ENCODE data around the gene CEP131.

Gene CEP131

DNA sequence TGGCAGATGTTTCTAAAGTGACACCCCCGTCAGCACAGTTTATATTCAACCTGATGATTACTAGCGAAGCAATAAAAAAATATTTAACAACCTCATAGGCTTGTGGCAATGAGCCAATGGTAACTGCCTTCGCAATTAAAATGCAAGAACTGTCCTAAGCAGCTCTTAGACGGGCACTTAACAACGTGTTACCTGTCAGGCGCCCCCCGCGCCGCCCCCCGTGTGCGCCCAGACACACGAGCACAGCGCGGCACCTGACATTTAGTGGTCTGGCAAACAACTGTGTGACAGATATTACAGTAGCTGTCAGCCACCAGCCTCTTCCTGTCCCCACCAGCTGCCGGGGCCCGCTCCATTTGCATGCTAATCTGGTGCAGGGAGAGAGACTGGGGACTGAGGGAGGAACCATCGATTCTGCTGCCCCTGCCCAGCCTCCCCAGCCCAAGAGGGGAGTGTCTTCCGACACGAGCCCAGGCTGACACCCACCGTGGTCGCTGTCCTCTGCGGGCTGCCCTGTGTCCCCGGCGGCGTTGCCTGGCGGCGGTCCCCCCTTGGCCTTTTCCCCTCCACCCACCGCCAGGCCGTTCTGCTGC lies 29.0 kb upstream of the CEP131 start:
- no peak for DNase-seq (ENCODE audit: low spot score)

DNA sequence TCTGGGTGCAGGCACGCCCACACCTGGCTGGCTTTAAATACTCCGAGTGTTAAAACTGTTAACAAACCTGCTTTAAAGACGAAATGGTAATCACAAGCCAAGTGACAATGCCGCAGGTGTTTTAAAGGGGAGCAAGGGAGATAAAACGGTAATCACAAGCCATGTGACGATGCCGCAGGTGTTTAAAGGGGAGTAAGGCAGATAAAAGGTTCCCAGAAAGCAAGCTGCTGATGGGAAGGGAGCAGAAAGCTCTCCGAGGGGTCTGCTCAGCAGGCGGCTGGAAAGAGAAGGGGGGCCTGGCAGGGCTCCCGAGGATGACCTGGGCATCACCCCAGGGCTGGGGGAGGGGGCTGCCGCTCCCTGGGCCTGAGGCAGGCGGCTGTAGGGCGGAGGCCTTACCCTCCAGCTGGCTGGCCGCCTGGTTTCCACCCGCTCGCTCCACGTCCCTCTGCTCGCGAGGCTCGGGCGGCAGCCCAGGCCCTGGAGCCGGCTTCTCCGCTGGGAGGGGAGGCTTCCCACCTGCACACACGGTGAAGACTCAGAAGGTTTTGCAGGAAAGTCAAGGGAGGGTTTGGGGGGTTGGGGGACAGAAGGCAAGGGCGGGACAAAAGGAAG lies 28.4 kb upstream of the CEP131 start:
- DNase-seq (ENCODE audit: low spot score) = no peak

DNA sequence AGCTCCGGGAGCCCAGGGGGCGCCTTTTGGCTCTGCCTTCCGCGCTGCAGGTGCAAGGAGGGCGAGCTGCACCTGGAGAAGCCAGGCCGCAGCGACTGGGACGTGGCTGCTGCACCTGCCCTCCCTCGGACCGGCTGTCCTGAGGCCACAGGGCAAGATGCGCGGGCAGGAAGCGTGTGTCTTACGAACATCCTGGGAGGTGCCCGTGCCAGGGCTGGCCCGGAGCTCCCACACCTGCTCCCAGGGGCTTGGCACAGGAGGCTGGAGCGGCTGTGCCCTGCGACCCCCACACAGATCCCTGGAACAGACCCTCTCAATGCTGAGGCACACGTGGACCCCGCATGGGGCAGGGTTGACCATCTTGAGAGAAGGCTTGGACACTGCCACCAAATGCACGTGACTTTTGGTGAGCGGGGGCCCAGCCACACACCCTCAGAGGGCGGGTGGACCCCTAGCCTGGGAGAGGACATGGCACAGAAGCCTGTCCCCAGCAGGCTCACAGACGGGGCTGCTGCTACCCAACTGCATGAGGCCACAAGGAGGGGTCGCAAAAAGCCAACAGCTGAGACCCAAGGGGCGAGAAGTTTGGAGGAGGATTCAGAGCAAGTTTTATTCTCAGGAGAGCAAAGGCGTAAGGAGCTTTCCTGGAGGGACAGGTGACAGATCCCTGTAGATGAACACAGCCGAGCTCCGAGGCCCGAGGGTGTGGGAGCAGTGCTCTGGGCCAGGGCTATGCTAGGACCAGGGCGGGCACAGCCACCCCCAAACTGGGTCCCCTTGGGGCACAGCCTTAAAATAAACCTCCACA lies 27.7 kb upstream of the CEP131 start:
- no peak for DNase-seq (ENCODE audit: low spot score)

- DNase-seq (ENCODE audit: low spot score) = no peak
These were observed 26.7 kb upstream of the CEP131 start for GRCh38 chr17:81249223-81250040.

DNA sequence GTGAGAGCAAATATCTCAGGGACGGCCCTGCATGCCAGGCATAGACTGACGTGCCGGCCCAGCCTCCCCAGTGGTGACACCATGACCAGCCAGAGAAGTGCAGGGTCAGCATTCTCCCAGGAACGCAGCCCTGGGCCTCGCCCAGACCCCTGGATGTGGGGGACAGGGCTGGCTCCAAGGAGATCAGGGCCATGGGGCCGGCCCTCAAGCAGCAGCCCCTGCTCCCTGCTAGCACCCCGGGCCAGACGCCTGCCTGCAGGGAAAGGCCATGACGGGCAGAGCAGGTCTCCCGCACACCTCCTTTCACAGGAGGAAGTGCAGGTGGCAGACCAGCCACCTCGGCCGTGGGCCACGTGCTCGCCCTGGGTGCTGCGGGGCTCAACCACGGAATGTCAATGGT lies 25.9 kb upstream of the CEP131 start:
- DNase-seq (ENCODE audit: low spot score) = no peak

GRCh38 chr17:81247339-81247990 lies 24.7 kb upstream of the CEP131 start:
- DNase-seq (ENCODE audit: low spot score) = no peak

DNA sequence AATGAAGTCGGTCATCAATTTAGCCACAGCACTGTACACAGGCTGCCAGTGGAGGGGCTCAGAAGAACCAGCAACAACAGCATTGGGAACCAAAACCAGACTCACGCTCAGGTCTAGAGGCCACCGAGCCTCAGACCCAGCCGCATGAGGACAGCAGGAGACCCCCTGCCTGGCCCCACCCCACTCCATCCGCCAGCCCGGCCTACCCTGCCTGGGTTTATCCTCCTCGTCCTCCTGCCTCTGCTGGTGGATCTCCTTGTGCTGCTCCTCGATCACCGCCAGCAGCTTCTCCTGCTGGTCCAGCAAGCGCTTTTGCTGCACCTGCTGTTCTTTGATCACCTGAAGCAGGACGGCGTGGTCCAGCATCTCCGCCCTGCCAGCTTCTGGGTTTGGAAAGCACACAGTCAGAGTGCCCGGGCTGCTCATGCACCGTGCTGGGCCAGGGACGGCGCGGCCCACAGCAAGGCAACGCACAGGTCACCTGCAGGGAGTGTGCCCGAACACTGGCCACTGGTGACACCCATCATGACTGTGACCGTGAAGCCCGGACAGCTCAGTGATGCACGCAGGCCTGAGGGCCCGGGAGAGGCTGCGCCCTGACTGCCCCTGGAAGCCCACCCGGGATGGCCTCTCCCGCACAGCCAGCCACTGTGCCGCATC lies 24.0 kb upstream of the CEP131 start:
- DNase-seq (ENCODE audit: low spot score) = no peak

DNA sequence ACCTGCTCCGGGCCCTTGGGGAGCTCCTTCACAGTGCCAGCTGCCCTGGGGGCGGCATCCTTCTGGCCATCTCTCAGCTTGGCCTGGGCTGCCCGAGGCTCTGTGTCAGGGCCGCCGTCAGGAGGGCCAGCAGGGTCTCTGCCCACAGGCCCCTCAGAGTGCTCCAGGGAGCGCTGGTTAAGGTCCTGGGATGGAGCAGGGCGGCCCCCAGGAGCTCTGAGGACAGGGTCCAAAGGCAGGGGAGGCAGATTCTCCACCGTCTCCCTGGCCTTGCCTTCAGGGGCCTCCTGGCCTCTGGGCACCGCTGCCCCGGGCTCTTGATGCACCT lies 23.5 kb upstream of the CEP131 start:
- DNase-seq (ENCODE audit: low spot score) = no peak

DNA sequence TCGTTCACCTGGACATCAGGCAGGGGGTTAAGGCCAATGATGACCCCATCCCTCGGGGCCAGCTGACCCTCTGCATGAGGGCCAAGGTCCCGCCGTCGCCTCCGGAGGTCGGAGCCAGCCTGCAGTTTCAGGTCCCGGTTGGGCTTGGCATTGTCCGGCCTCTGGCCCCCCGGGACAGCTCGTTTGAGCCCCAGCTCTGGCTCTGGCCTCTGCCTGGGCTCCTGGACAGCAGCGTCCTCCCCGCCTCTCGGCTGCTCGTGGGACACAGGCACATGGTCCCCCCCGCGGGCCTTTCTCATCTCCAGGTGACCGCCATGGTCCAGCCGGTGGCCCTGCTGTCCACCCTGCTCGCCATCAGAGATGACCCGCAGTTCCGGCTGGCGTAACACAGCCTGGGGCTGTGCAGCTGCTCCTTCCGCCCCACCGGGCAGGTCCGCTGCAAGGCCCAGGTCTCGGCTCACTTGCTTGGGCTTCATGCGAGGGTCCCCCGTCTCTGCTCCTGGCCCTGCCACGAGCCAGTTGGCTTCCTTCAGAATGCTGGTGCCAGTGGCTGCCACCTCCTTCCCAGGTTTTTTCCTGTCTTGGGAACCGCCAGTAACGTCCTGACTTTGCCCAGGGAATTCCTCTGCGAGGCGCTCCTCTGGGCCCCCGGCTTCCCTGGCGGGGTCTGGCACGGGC lies 23.0 kb upstream of the CEP131 start:
- no peak for DNase-seq (ENCODE audit: low spot score)

DNA sequence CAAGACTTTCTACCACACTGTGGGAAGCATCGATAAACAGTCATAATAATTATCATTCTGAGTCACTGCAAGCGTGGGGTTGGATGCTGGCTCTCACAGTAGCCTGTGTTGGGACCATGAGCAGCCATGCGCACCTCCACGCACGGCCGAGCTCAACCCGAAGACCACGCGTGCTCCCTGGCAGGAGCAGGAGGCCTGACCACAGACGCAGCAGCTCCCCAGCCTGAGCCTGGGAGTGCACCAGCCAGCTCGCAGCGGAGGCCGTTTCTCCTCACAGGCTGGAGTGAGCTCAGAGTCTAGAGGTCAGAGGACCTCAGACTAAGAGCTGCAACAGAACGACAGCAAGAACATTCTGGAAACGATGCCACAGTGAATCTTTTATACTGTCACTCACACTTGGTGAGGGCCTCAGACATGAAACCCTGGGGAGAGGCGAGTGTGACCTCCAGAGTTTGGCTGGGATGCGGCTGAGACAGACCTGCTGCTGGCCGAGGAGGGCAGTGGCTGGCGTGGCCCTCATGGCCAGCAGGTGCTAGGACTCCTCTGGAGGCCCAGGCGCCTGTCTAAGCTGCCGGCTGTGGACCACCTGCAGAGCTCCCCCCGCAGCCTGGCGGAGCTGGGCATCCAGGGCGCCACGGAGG lies 22.4 kb upstream of the CEP131 start:
- DNase-seq (ENCODE audit: low spot score) = no peak

DNA sequence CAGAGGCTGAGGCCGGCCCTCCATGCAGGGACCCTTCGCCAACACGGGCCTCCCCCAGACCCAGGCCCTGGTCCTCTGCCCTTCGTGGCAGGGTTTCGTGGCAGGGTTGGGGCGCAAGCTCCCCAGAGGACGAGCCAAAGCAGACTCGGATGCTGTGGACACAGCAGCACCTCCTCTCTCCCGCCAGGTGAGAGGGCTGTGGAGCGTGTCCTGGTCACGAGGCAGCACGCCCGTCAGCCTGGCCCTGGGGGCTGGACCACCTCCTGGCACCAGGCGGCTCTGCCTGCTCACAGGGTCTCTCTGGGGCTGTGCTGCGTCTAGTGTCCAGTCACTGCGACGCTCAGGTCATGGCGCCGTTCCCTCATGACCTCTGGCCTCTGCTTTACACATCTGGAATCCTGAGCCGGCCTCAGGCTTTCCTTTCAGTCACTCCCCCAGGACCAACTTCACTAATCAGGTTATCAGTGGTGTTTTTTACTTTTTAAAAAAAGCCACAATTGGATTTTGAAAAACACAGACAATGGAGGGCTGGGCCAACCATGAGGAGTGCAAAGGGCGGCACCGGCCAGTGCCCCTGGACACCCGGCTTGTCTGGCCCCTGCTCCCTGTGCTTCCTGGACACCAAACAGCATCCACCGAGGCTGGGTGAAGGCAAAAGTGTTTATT lies 21.7 kb upstream of the CEP131 start:
- no peak for DNase-seq (ENCODE audit: low spot score)

DNA sequence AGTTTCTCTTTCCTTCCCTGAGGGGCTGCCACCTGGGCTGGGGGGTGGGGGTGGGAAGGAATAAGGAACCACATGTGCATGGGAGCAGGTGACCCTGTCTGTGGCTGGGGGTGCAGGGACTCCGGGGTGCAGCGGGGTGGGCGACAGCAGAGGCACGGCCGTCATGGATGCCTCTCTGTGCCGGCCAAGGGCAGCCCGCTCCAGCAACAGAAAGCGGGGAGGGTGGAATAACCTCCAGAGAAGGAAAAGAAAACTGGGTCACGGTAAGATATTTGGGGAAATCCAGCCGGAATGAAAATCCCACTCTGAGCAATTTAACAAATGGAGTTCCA lies 20.5 kb upstream of the CEP131 start:
- no peak for DNase-seq (ENCODE audit: low spot score)

DNA sequence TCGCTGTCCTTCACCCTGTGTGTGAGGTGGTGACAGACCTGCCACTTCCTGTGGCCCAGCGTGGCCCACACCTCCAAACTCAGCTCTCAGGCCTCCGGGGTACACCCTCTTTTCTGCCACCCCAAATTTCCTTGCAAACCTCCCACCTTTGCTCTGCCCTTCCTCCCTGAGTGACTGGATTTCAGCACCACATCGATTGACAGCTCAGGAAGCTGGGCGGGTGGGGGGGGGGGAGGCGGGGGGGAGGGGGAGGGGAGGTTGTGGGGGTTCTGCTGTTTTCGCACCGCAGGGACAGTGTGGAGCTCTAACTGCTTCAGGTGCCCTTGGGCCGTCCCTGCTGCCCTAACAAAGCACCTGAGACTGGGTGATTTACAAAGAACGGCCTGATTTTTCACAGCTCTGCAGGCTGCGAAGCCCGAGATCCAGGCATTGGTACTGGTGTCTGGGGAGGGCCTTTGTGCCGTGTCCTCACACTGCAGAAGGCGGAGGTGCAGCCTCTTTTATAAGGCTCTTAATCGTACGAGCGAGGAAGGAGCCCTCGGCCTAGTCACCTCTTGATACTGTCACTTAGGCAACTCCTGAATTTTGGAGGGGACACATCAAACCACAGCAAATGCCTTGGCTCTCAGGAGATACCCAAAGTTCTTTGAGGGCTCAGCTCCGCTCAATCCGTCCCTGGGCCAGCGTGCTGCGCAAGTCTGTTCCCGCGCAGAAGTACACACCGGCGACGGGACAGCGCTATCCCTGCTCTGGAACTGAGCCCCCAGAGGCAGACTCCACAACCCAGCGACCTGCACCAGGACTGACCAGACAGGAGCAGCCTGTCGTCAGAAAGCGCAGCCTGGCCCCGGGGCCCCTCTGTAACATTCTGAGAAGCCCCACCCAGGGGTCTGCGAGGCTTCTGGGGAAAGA lies 19.9 kb upstream of the CEP131 start:
- DNase-seq (ENCODE audit: low spot score) = no peak

- DNase-seq (ENCODE audit: low spot score) = peak; percentile 52
These were observed 19.1 kb upstream of the CEP131 start for GRCh38 chr17:81241648-81242420.

GRCh38 chr17:81241203-81241602 lies 18.4 kb upstream of the CEP131 start:
- DNase-seq (ENCODE audit: low spot score) = no peak

GRCh38 chr17:81240761-81241160 lies 18.0 kb upstream of the CEP131 start:
- no peak for DNase-seq (ENCODE audit: low spot score)

DNA sequence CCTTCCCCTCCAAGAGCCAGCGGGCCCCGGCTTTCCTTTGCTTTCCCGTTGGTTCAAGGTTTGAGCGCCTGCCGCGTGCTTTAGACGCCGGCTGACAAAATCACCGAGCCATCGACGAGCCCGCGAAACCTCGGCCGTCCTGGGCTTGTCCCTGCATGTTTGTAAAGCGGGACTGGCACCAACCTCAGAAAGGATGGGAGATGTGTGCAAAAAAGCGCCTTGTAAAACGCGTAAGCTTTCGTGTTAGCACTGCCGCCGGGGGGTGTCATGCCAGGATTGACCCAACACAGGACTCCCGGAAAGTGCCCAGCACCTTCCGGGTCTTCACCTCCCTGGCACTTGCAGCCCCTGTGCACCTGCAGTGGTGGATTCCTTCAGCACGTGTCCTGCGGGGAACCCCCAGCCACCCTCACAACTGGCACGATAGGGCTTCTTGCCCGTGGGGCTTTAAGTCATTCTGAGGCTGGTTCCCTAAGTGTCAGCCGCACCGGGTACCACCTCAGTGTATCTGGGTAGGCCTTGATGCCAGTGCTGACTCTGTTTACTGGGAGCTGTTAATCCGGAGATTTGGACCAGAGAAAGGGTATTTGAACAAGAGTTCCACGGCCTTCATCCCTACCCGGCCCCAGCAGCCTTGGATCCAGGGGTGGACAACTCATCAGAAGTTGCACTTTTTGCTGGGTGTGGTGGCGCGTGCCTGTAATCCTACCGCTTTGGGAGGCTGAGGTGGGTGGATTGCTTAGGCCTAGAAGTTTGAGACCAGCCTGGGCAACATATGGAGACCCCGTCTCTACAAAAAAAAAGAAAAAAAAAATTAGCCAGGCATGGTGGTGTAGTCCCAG lies 17.2 kb upstream of the CEP131 start:
- DNase-seq (ENCODE audit: low spot score) = peak; percentile 33

Data from CD4-positive, alpha-beta T cell treated with Interleukin-15 for 4 hours (primary cell).